ENCODE results near the gene PTCHD4. TPM values are rescaled to one million over a fixed set of nuclear protein-coding genes. Genes with fewer than 3 reads are reported as not detected.
"Not testable (repeated sequence)": the region's sequence is repeated elsewhere in the genome, so short reads cannot be mapped to it uniquely, and the experiment has no call there.

PTCHD4 gene
- total RNA-seq, 3 donors from 2014 or later: 1.6 to 2.9 (median 1.9) TPM

DNA sequence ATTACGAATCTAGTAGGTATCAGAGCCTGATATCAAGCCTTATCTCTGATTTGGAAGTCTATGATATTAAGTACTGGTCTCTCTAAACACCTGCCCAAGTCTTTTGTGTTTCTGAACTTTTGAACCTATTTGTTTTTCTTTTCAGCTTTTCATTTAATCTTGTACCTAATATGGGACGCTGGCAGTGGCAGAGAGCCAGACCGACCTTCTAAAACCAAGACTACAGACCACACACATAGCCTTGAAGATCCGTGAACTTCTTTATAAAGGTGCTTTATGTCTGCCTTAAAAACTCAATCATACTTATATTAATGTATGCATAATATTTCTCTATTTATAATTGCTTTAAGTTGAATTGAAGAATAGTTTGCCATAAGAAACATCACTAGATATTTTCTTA is 12.6 kb upstream of the PTCHD4 start:
- Histone ChIP-seq H3K36me3 (no peaks in the 10 kb centered on the region), H3K27ac (no peak overlapping the region), H3K27me3 (no peaks in the 10 kb centered on the region), H3K9me3 (no peaks in the 10 kb centered on the region), H3K4me1 (no peaks in the 10 kb centered on the region), H3K4me3 (no peak overlapping the region)
- intact Hi-C loops (cut with DNase I; ENCODE audit: low total_unique reads): no loop called here
- DNase-seq (ENCODE audit: low spot score in 2 of 2): no peak
- no peak for TF ChIP-seq POLR2A (IDR thresholded peaks at IDR 0.05)
- no peak for TF ChIP-seq POLR2AphosphoS5 (IDR thresholded peaks at IDR 0.05)
- TF ChIP-seq, protein P1, sequence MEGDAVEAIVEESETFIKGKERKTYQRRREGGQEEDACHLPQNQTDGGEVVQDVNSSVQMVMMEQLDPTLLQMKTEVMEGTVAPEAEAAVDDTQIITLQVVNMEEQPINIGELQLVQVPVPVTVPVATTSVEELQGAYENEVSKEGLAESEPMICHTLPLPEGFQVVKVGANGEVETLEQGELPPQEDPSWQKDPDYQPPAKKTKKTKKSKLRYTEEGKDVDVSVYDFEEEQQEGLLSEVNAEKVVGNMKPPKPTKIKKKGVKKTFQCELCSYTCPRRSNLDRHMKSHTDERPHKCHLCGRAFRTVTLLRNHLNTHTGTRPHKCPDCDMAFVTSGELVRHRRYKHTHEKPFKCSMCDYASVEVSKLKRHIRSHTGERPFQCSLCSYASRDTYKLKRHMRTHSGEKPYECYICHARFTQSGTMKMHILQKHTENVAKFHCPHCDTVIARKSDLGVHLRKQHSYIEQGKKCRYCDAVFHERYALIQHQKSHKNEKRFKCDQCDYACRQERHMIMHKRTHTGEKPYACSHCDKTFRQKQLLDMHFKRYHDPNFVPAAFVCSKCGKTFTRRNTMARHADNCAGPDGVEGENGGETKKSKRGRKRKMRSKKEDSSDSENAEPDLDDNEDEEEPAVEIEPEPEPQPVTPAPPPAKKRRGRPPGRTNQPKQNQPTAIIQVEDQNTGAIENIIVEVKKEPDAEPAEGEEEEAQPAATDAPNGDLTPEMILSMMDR (IDR thresholded peaks at IDR 0.05): no peak

GRCh38 chr6:48121983-48122749 is 11.2 kb upstream of the PTCHD4 start:
- H3K27me3 ChIP-seq; H3K27ac ChIP-seq; H3K9me3 ChIP-seq; H3K4me3 ChIP-seq; H3K4me1 ChIP-seq; H3K36me3 ChIP-seq; DNase-seq (ENCODE audit: low spot score in 2 of 2); intact Hi-C loops (cut with DNase I; ENCODE audit: low total_unique reads): not testable (repeated sequence)

DNA sequence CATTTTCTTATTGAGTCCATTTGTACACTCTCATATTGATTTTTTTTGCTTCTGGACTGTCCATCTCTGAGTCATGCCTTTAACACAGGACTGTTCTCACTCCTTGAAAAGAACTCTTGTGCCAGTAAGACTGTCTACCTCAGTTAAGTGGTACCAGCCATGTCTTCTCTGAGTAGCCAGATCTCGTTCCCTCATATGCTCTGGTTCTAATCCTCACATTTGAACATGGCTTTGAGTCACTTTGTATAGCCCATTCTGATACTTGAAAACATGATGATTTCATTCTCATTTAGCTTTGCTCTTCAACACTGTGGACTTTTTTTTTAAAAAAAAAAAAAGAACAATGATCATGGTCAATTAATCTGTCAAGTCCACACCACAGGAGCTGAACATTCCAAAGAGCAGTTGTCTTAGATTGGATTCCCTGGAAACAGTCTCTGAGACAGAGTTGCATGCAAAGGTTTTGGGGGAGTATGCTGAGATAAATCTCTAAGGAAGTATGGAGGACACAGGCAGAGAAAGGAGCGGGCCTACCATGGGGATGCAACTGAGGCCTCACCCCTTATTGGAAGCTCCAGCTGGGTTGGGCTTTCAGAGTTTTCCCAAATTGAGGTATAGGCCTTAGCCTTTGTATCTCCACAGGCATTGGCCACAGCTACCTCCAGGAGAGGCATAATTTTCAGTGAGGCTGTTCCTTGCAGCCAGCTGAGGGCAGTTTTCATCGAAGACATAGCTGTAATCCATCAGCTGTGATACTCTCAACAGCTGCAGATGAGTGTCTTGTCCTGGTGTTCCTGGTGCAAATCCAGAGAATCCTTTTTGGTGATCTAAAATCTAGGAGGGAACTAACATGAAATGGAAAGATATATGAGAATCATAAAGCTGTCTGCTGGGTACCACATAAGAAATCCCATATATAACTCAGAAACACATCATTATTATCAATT is 6.0 kb upstream of the PTCHD4 start:
- Histone ChIP-seq H3K27me3 (no peaks in the 10 kb centered on the region), H3K4me1 (no peaks in the 10 kb centered on the region), H3K4me3 (no peak overlapping the region), H3K27ac (no peak overlapping the region), H3K36me3 (no peaks in the 10 kb centered on the region), H3K9me3 (no peaks in the 10 kb centered on the region)
- no peak for DNase-seq (ENCODE audit: low spot score in 2 of 2)
- TF ChIP-seq POLR2AphosphoS5 (IDR thresholded peaks at IDR 0.05): no peak
- TF ChIP-seq, protein P1 (IDR thresholded peaks at IDR 0.05): no peak
- TF ChIP-seq POLR2A (IDR thresholded peaks at IDR 0.05): no peak
- intact Hi-C loops (cut with DNase I; ENCODE audit: low total_unique reads): no loop called here

- no peaks in the 10 kb centered on the region for H3K9me3 ChIP-seq
- TF ChIP-seq POLR2AphosphoS5 (IDR thresholded peaks at IDR 0.05): no peak
- no peak for TF ChIP-seq POLR2A (IDR thresholded peaks at IDR 0.05)
- TF ChIP-seq, protein P1 (IDR thresholded peaks at IDR 0.05): no peak
- intact Hi-C loops (cut with DNase I; ENCODE audit: low total_unique reads): no loop called here
- H3K27me3 ChIP-seq: no peaks in the 10 kb centered on the region
- H3K4me3 ChIP-seq: no peak overlapping the region
- no peaks in the 10 kb centered on the region for H3K36me3 ChIP-seq
- no peak overlapping the region for H3K27ac ChIP-seq
- no peak for DNase-seq (ENCODE audit: low spot score in 2 of 2)
- no peaks in the 10 kb centered on the region for H3K4me1 ChIP-seq
These were observed 2.1 kb upstream of the PTCHD4 start for GRCh38 chr6:48113130-48113529.

DNA sequence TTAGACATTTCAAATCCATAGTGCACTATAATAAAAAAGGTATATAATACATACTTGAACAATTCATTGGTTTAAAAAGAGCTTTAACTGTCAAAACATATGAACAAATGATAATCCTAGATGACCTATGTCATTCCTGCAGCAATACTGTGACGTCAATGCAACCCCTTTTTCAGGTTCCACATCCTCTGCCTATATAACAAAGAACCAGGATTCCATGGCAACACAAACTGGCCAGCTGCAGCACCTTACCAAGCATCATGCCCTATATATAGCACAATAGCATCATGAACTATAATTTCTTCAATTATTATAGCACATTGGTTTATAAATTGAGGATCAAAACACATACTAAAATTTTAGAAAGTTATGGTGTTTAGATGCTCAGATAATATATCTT is 578 bp upstream of the PTCHD4 start:
- intact Hi-C loops (cut with DNase I; ENCODE audit: low total_unique reads): no loop called here
- no peak for DNase-seq (ENCODE audit: low spot score in 2 of 2)
- no peak overlapping the region for H3K4me3 ChIP-seq
- no peaks in the 10 kb centered on the region for H3K36me3 ChIP-seq
- no peaks in the 10 kb centered on the region for H3K27me3 ChIP-seq
- no peak overlapping the region for H3K27ac ChIP-seq
- TF ChIP-seq POLR2A (IDR thresholded peaks at IDR 0.05): no peak
- no peak for TF ChIP-seq POLR2AphosphoS5 (IDR thresholded peaks at IDR 0.05)
- TF ChIP-seq, protein P1 (IDR thresholded peaks at IDR 0.05): no peak
- no peaks in the 10 kb centered on the region for H3K4me1 ChIP-seq
- H3K9me3 ChIP-seq: no peaks in the 10 kb centered on the region

All from breast epithelium (tissue), 4 donors.